ENCODE results near the gene TRMT61B. TPM values are rescaled to one million over a fixed set of nuclear protein-coding genes. Genes with fewer than 3 reads are reported as not detected.

TRMT61B gene
- total RNA-seq, 4 donors from 2014 or later = 5.8 to 15.2 (median 13.5) TPM

DNA sequence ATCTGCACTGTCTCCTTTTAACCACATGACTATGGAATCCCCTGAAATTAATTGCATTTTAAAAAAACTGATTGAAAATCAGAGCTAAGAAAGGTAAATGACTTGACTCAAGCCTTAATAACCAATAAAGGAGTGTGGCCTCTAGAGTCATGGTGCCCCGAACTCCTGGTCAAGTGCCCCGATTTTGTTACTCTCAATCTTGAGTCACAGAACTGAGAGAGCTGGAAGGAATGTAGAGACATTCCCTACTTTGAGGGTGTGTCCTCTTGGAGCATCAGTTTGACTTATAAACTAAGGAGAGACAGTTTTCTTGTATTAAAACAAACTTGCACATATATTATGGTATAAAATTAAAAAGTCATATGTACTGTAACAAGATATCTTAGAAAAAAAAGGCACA, 26.8 kb upstream of the TRMT61B start:
- Histone ChIP-seq H3K27ac (peak overlapping the region; percentile 16 to 94 (median 90)), H3K9me3 (no peaks in the 10 kb centered on the region), H3K4me3 (peak overlapping the region in 1 of 4 donors; percentile 78), H3K4me1 (peaks cover 30 to 54% of the 10 kb centered on the region in 2 donors), H3K27me3 (no peaks in the 10 kb centered on the region), H3K36me3 (no peaks in the 10 kb centered on the region)
- ATAC-seq (no peak), DNase-seq (no peak)
- TF ChIP-seq POLR2A (IDR thresholded peaks at IDR 0.05) = no peak
- TF ChIP-seq, protein P1, sequence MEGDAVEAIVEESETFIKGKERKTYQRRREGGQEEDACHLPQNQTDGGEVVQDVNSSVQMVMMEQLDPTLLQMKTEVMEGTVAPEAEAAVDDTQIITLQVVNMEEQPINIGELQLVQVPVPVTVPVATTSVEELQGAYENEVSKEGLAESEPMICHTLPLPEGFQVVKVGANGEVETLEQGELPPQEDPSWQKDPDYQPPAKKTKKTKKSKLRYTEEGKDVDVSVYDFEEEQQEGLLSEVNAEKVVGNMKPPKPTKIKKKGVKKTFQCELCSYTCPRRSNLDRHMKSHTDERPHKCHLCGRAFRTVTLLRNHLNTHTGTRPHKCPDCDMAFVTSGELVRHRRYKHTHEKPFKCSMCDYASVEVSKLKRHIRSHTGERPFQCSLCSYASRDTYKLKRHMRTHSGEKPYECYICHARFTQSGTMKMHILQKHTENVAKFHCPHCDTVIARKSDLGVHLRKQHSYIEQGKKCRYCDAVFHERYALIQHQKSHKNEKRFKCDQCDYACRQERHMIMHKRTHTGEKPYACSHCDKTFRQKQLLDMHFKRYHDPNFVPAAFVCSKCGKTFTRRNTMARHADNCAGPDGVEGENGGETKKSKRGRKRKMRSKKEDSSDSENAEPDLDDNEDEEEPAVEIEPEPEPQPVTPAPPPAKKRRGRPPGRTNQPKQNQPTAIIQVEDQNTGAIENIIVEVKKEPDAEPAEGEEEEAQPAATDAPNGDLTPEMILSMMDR (IDR thresholded peaks at IDR 0.05 in 4 of 5, conservative IDR thresholded peaks at IDR 0.05 in 1 of 5) = no peak
- in situ Hi-C loops (cut with MboI; ENCODE audit: low sequenced_read_pairs in 4 of 4) = loop anchor here in 1 of 4 donors (25.0 kb wide), 1 partner anchor 335 kb away; no protein-coding TSS in a partner anchor
- intact Hi-C loops (cut with DNase I; ENCODE audit: low total_unique reads) = loop anchor here (5.0 to 10.0 kb wide), 3 partner anchors 115 to 1248 kb away; partner anchors contain the start of gene YPEL5

DNA sequence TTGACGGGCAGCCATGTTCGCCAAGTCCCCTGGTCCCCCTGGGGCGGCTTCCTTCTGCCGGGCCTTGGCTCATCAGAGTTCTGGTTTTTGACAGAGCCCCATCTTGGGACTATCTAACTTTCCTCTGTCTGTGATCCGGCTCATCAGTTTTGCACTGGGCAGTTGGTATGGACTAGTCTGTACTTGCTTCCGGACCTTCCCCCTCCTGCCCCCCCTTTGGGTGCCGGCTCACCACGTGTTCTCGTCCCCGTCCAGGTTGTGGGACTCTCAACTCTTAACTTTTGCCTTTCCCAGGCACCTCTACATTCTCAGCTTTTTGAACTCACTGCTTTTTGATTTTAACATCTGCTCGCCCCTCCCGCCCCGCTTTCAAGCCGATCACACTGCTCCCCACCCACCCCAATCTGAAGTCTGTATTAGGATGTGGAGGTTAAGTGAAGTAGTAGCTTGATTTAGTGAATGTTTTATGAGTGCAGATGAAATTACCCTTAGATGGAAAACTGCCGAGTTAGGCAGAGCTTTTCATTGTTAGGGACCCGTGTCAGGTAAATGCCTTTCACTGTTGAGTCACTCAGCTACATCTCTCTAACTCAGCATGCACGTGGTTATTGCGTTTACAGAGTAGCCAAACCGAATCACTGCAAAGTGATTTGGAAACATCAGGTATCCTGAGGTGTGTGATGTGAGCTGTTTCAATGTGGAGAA, 25.2 kb upstream of the TRMT61B start:
- no peaks in the 10 kb centered on the region for H3K9me3 ChIP-seq
- H3K27me3 ChIP-seq = no peaks in the 10 kb centered on the region
- H3K4me3 ChIP-seq = peak overlapping the region; percentile 78 to 99 (median 88)
- ATAC-seq (peak; percentile 64 to 66), DNase-seq (peak; percentile 29 to 44)
- H3K27ac ChIP-seq = peak overlapping the region; percentile 88 to 94 (median 91)
- intact Hi-C loops (cut with DNase I; ENCODE audit: low total_unique reads) (loop anchor here (2.0 to 10.0 kb wide), 5 partner anchors 57 to 1249 kb away; partner anchors contain the start of gene YPEL5), in situ Hi-C loops (cut with MboI; ENCODE audit: low sequenced_read_pairs in 4 of 4) (loop anchor here in 1 of 4 donors (25.0 kb wide), 1 partner anchor 333 kb away; no protein-coding TSS in a partner anchor)
- TF ChIP-seq, protein P1 (IDR thresholded peaks at IDR 0.05 in 4 of 5, conservative IDR thresholded peaks at IDR 0.05 in 1 of 5) = no peak
- peak; percentile 27 to 55 for TF ChIP-seq POLR2A (IDR thresholded peaks at IDR 0.05)
- H3K36me3 ChIP-seq = no peaks in the 10 kb centered on the region
- peaks cover 30 to 45% of the 10 kb centered on the region in 2 donors for H3K4me1 ChIP-seq

DNA sequence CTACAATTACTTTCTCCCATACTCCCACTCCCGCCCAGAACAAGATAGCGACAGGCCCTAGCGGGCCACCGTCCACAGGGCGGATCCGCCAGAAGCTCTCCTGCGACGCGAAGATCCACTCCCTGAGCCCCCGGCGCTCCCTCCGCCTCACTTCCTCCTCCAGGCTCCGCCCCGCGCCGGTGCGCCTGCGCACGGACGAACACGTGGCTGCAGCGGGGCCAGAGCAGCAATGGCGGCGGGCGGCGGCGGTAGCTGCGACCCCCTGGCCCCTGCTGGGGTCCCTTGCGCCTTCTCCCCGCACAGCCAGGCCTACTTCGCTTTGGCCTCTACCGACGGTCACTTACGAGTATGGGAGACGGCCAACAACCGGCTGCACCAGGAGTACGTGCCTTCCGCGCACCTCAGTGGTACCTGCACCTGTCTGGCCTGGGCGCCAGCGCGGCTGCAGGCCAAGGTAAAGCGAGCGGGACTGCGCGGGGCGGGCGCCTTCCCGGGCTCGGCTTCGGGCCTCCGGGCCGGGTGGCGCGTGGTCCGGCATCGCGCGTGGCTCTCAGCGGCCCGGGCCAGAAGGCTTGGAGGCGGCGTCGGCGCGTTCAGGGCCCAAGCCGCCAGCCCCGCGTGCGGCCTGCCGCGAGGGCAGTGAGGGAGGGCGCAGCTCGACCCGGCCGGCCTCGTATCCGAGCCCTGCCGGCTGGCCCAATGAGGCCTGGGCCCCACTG, 24.5 kb upstream of the TRMT61B start, which contains the start of gene WDR43:
Gene WDR43 (plus strand): TSS at position 198 of the 719 bp plus-strand sequence. CDS start 32 bp downstream, at position 230.
- Histone ChIP-seq H3K4me1 (peaks cover 30 to 42% of the 10 kb centered on the region in 2 donors), H3K27ac (peak within 1 kb of the TSS; percentile 88 to 94 (median 91)), H3K4me3 (peak within 1 kb of the TSS; percentile 78 to 99 (median 88)), H3K27me3 (no peaks in the 10 kb centered on the region), H3K9me3 (no peaks in the 10 kb centered on the region), H3K36me3 (no peaks in the 10 kb centered on the region)
- intact Hi-C loops (cut with DNase I; ENCODE audit: low total_unique reads) = loop anchor here (1.0 to 10.0 kb wide), 6 partner anchors 24 to 1250 kb away; partner anchors contain the start of genes TRMT61B and YPEL5
- TF ChIP-seq POLR2A (IDR thresholded peaks at IDR 0.05) = peak; percentile 94 to 95
- TF ChIP-seq, protein P1 (IDR thresholded peaks at IDR 0.05 in 4 of 5, conservative IDR thresholded peaks at IDR 0.05 in 1 of 5) = no peak
- ATAC-seq (peak; percentile 89 to 91), DNase-seq (peak; percentile 96 to 97)
- in situ Hi-C loops (cut with MboI; ENCODE audit: low sequenced_read_pairs in 4 of 4) = loop anchor here in 1 of 4 donors (25.0 kb wide), 1 partner anchor 332 kb away; no protein-coding TSS in a partner anchor

DNA sequence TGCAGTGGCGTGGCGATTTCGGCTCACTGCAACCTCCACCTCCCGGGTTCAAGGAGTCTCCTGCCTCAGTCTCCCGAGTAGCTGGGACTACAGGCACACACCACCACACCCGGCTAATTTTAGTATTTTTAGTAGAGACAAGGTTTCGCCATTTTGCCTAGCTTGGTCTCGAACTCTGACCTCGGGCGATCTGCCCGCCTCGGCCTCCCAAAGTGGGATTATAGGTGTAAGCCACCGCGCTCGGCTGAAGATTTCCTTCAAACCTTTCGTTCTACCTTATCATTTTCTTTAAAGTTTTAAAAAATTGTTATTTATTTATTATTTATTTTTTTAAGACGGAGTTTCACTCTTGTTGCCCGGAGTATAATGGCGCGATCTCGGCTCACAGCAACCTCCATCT, 23.4 kb upstream of the TRMT61B start:
- no peak for DNase-seq
- H3K4me1 ChIP-seq = peaks cover 24 to 32% of the 10 kb centered on the region in 2 donors
- no peak overlapping the region for H3K4me3 ChIP-seq
- H3K36me3 ChIP-seq = no peaks in the 10 kb centered on the region
- no peaks in the 10 kb centered on the region for H3K27me3 ChIP-seq
- intact Hi-C loops (cut with DNase I; ENCODE audit: low total_unique reads) (loop anchor here (10.0 kb wide), 2 partner anchors 329 to 1251 kb away; partner anchors contain the start of gene YPEL5), in situ Hi-C loops (cut with MboI; ENCODE audit: low sequenced_read_pairs in 4 of 4) (loop anchor here in 1 of 4 donors (25.0 kb wide), 1 partner anchor 331 kb away; no protein-coding TSS in a partner anchor)
- no peak for ATAC-seq
- H3K9me3 ChIP-seq = no peaks in the 10 kb centered on the region
- H3K27ac ChIP-seq = no peak overlapping the region
- TF ChIP-seq POLR2A (IDR thresholded peaks at IDR 0.05) = no peak
- TF ChIP-seq, protein P1 (IDR thresholded peaks at IDR 0.05 in 4 of 5, conservative IDR thresholded peaks at IDR 0.05 in 1 of 5) = no peak
